GM23338 (cell line): Measurements from ENCODE around the gene ARMC9. TPM values are rescaled to one million over a fixed set of nuclear protein-coding genes. Genes with fewer than 3 reads are reported as not detected.

ENCODE experiments used
- ATAC-seq: fragments of 200-7000 bp; cut with Tn5 transposase; 3 replicates; pipeline ENCODE4 v1.9.1; 2020
- DNase-seq: peaks from one replicate; pipeline ENCODE4 v3.0.0-alpha.2; 2015; ENCODE audit warnings: low spot score
- H2AFZ ChIP-seq: fragments of 200-600 bp; sonication (generic); 2 replicates; pipeline ENCODE4 v1.8.0; 2016; ENCODE audit warnings: antibody characterized with exemption, mild to moderate bottlenecking, moderate library complexity
- H3F3A ChIP-seq: fragments of 200-600 bp; sonication (generic); replicated peaks from 2 replicates; pipeline ENCODE4 v1.8.0; 2017; ENCODE audit warnings: antibody characterized with exemption, mixed run types, low read depth
- H3K27ac ChIP-seq: fragments of 200-600 bp; sonication (generic); 2 replicates; pipeline ENCODE4 v1.6.1; 2016; ENCODE audit warnings: low read depth
- H3K27me3 ChIP-seq: fragments of 200-600 bp; sonication (generic); 2 replicates; pipeline ENCODE4 v1.8.0; 2016; ENCODE audit warnings: mild to moderate bottlenecking, mixed run types, moderate library complexity; ENCODE audit not compliant: insufficient read depth
- H3K36me3 ChIP-seq: fragments of 200-600 bp; sonication (generic); 2 replicates; pipeline ENCODE4 v1.8.0; 2016; ENCODE audit warnings: mild to moderate bottlenecking; ENCODE audit not compliant: insufficient read depth
- H3K4me1 ChIP-seq: fragments of 200-600 bp; sonication (generic); 2 replicates; pipeline ENCODE4 v1.8.0; 2016; ENCODE audit warnings: mild to moderate bottlenecking, moderate library complexity; ENCODE audit not compliant: insufficient read depth
- H3K4me2 ChIP-seq: fragments of 200-600 bp; sonication (generic); 2 replicates; pipeline ENCODE4 v1.7.1; 2017; ENCODE audit warnings: mixed run types
- H3K4me3 ChIP-seq: fragments of 200-600 bp; sonication (generic); 2 replicates; pipeline ENCODE4 v1.6.1; 2016; ENCODE audit warnings: mixed run types
- H3K79me2 ChIP-seq: fragments of 200-600 bp; sonication (generic); replicated peaks from 2 replicates; pipeline ENCODE4 v1.8.0; 2017; ENCODE audit warnings: mild to moderate bottlenecking; ENCODE audit not compliant: insufficient read depth
- H3K9me2 ChIP-seq: fragments of 200-600 bp; sonication (generic); 2 replicates; pipeline ENCODE4 v1.8.0; 2017; ENCODE audit not compliant: insufficient read depth
- H4K20me1 ChIP-seq: fragments of 200-600 bp; sonication (generic); replicated peaks from 2 replicates; pipeline ENCODE4 v1.8.0; 2017; ENCODE audit warnings: mild to moderate bottlenecking; ENCODE audit not compliant: insufficient read depth
- H3K27ac Mint-ChIP-seq: 2 replicates; pipeline ENCODE4 v1.8.0; 2020; ENCODE audit warnings: inconsistent platforms, mild to moderate bottlenecking, moderate library complexity, mixed read lengths
- H3K27me3 Mint-ChIP-seq: 3 replicates; pipeline ENCODE4 v1.8.0; 2022; ENCODE audit warnings: low read depth, mild to moderate bottlenecking, moderate library complexity, mixed read lengths, inconsistent platforms; ENCODE audit not compliant: insufficient read depth, poor library complexity
- H3K36me3 Mint-ChIP-seq: 3 replicates; pipeline ENCODE4 v1.8.0; 2021; ENCODE audit warnings: low read depth, mild to moderate bottlenecking, inconsistent platforms, moderate library complexity, mixed read lengths
- H3K4me1 Mint-ChIP-seq: 3 replicates; pipeline ENCODE4 v1.8.0; 2020; ENCODE audit warnings: mild to moderate bottlenecking, inconsistent platforms, mixed read lengths
- H3K4me3 Mint-ChIP-seq: 3 replicates; pipeline ENCODE4 v1.8.0; 2021; ENCODE audit warnings: moderate library complexity, mild to moderate bottlenecking, inconsistent platforms, mixed read lengths
- H3K9me3 Mint-ChIP-seq: 3 replicates; pipeline ENCODE4 v1.8.0; 2020; ENCODE audit warnings: moderate library complexity, mild to moderate bottlenecking, inconsistent platforms, mixed read lengths
- EZH2 ChIP-seq: fragments of 200-600 bp; sonication (generic); IDR thresholded peaks from one replicate; pipeline ENCODE4 v1.8.0; 2017; ENCODE audit warnings: antibody characterized with exemption, mild to moderate bottlenecking, low read depth; ENCODE audit not compliant: unreplicated experiment
- JUNB ChIP-seq: IDR thresholded peaks from one replicate; pipeline ENCODE4 v1.6.1; 2016; ENCODE audit warnings: antibody characterized with exemption; ENCODE audit not compliant: unreplicated experiment
- NANOG ChIP-seq: IDR thresholded peaks from 2 replicates; pipeline ENCODE4 v1.6.1; 2016; ENCODE audit warnings: antibody characterized with exemption, borderline replicate concordance
- POLR2AphosphoS5 ChIP-seq: IDR thresholded peaks from 2 replicates; pipeline ENCODE4 v1.6.1; 2016; ENCODE audit warnings: antibody characterized with exemption, low read depth
- STAT1 ChIP-seq: IDR thresholded peaks from one replicate; pipeline ENCODE4 v1.6.1; 2016; ENCODE audit warnings: antibody characterized with exemption; ENCODE audit not compliant: unreplicated experiment
- ZNF114 ChIP-seq: fragments of 250-450 bp; sonication (Bioruptor Pico); IDR thresholded peaks from 2 replicates; pipeline ENCODE4 v1.5.0; 2020; ENCODE audit warnings: mild to moderate bottlenecking, moderate library complexity
- ZNF331 ChIP-seq: fragments of 250-450 bp; sonication (Bioruptor Pico); IDR thresholded peaks from 2 replicates; pipeline ENCODE4 v1.5.0; 2020; ENCODE audit warnings: low read depth, mild to moderate bottlenecking, moderate library complexity
- ZNF462 ChIP-seq: fragments of 250-450 bp; sonication (Bioruptor Pico); IDR thresholded peaks from 2 replicates; pipeline ENCODE4 v1.5.0; 2020; ENCODE audit warnings: mild to moderate bottlenecking, moderate library complexity
- polyA plus RNA-seq: library from polyadenylated mRNA; unstranded; fragments of >200 nt; fragmentation: Nextera tagmentation; extraction: Ambion mirVana; gene quantifications from 2 replicates; pipeline ENCODE4 v1.2.1, GENCODE V29; 2016
- total RNA-seq: library from RNA; depleted of rRNA; stranded (reverse); fragments of >200 nt; shearing (Covaris generic); gene quantifications from 2 replicates; pipeline ENCODE4 v1.2.3, GENCODE V29; 2014
- TF ChIP-seq, protein P1 (sequence below), 2 experiments: fragments of 200-600 bp in 1 of 2; sonication (generic) in 1 of 2; conservative IDR thresholded peaks; 2 replicates each; pipeline versions ENCODE4 v1.5.1 to v1.6.1; 2016 to 2017; ENCODE audit warnings: antibody characterized with exemption in 2 of 2, low read depth in 2 of 2, mild to moderate bottlenecking in 2 of 2, moderate library complexity in 1 of 2

The ARMC9 gene
- total and polyA plus RNA-seq, 2 experiments from 2014 or later = 29.2 to 56.0 TPM

DNA sequence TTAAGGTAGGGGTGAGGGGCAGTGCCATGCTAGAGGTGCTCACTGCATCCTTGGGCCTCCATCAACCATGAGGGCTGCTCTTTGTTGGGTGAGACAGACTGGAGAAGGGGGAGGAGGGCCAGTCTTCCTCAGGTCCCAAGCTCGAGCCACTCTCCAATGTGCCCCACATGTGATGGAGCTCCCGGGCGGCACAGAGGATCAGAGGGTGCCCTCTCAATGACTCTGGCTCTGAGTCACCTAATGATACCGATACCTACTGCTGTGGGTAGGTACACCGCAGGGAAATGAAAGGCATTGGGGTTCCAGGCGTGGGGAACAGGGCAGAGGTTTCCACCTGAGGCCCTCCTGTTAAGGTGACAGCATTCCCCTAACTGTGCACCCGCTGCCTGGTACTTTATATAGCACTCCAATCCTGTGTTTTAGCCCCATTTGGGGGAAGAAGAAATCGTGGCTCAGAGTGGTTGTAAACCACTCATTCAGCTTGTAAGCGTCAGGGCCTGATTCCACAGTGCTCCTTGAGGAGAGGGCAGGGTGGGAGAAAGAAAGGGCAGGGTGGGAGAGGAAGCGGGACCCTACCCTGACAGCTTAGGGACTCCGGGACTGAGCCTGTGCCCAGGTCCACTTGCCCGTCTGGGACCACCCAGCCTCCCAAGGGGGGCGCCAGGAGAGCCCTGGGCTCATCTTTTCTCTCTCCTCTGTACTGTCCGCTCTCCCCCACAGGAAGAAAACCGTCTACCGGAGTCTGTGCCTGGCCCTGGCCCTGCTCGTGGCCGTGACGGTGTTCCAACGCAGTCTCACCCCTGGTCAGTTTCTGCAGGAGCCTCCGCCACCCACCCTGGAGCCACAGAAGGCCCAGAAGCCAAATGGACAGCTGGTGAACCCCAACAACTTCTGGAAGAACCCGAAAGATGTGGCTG lies 198.8 kb downstream of the ARMC9 start:
- peaks cover 19% of the 10 kb centered on the region for H3K27me3 Mint-ChIP-seq
- DNase-seq = no peak
- peaks cover 69% of the 10 kb centered on the region for H3K4me1 Mint-ChIP-seq
- Histone ChIP-seq H4K20me1 (no peaks in the 10 kb centered on the region), H3K36me3 (no peaks in the 10 kb centered on the region), H3K79me2 (peaks cover 17% of the 10 kb centered on the region), H3K4me3 (peak overlapping the region; percentile 73; the same call in 1 of the 2 replicates), H2AFZ (no peak overlapping the region), H3F3A (peaks cover 14% of the 10 kb centered on the region), H3K27me3 (no peaks in the 10 kb centered on the region), H3K9me2 (no peaks in the 10 kb centered on the region), H3K27ac (no peak overlapping the region), H3K4me2 (peak overlapping the region; percentile 92; the same call in 1 of the 2 replicates), H3K4me1 (peaks cover 35% of the 10 kb centered on the region)
- H3K4me3 Mint-ChIP-seq = peak overlapping the region; percentile 73
- H3K27ac Mint-ChIP-seq = no peak overlapping the region
- ATAC-seq = no peak
- TF ChIP-seq ZNF331 (CRISPR knock-in tag) = no peak
- TF ChIP-seq POLR2AphosphoS5 = no peak
- TF ChIP-seq, protein P1, sequence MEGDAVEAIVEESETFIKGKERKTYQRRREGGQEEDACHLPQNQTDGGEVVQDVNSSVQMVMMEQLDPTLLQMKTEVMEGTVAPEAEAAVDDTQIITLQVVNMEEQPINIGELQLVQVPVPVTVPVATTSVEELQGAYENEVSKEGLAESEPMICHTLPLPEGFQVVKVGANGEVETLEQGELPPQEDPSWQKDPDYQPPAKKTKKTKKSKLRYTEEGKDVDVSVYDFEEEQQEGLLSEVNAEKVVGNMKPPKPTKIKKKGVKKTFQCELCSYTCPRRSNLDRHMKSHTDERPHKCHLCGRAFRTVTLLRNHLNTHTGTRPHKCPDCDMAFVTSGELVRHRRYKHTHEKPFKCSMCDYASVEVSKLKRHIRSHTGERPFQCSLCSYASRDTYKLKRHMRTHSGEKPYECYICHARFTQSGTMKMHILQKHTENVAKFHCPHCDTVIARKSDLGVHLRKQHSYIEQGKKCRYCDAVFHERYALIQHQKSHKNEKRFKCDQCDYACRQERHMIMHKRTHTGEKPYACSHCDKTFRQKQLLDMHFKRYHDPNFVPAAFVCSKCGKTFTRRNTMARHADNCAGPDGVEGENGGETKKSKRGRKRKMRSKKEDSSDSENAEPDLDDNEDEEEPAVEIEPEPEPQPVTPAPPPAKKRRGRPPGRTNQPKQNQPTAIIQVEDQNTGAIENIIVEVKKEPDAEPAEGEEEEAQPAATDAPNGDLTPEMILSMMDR (conservative IDR thresholded peaks at IDR 0.05; ENCODE audit: low read depth in 2 of 2) = no peak
- no peak for TF ChIP-seq JUNB
- no peak for TF ChIP-seq EZH2
- no peak for TF ChIP-seq STAT1
- no peak for TF ChIP-seq ZNF462 (CRISPR knock-in tag)
- TF ChIP-seq NANOG = no peak
- no peak for TF ChIP-seq ZNF114 (CRISPR knock-in tag)
- no peaks in the 10 kb centered on the region for H3K9me3 Mint-ChIP-seq
- peaks cover 37% of the 10 kb centered on the region for H3K36me3 Mint-ChIP-seq
